DND-41 (cell line): ENCODE data around the gene IL12A.

ENCODE experiments used
- ATAC-seq: fragments of 200-7000 bp; cut with Tn5 transposase; 3 replicates; pipeline ENCODE4 v1.9.1; 2021; ENCODE audit warnings: low read depth; ENCODE audit not compliant: insufficient read depth
- DNase-seq: peaks from one replicate; pipeline ENCODE4 v3.0.0-alpha.2; 2020
- H2AFZ ChIP-seq: 2 replicates; pipeline ENCODE4 v1.6.0; 2012; ENCODE audit warnings: low read depth, low read length
- H3K27ac ChIP-seq: 2 replicates; pipeline ENCODE4 v1.5.1; 2012; ENCODE audit warnings: low read length, inconsistent platforms
- H3K27me3 ChIP-seq: fragments of 200-600 bp; sonication (generic); 2 replicates; pipeline ENCODE4 v1.6.0; 2012; ENCODE audit warnings: low read length, mild to moderate bottlenecking, inconsistent platforms; ENCODE audit not compliant: insufficient read depth, poor library complexity
- H3K36me3 ChIP-seq: 2 replicates; pipeline ENCODE4 v1.5.1; 2012; ENCODE audit warnings: low read length, inconsistent platforms; ENCODE audit not compliant: insufficient read depth
- H3K4me1 ChIP-seq: 2 replicates; pipeline ENCODE4 v1.5.1; 2012; ENCODE audit warnings: mild to moderate bottlenecking, low read length; ENCODE audit not compliant: insufficient read depth
- H3K4me2 ChIP-seq: 2 replicates; pipeline ENCODE4 v1.6.0; 2012; ENCODE audit warnings: mild to moderate bottlenecking, moderate library complexity, low read length, inconsistent platforms; ENCODE audit not compliant: insufficient read depth
- H3K4me3 ChIP-seq, 2 experiments: fragments of 200-600 bp in 1 of 2; shearing (Covaris generic) in 1 of 2; 2 replicates each; pipeline ENCODE4 v1.5.1; 2012 to 2016; ENCODE audit warnings: inconsistent platforms in 2 of 2, low read length in 2 of 2, mild to moderate bottlenecking in 2 of 2, low read depth in 1 of 2, moderate library complexity in 1 of 2
- H3K79me2 ChIP-seq: 2 replicates; pipeline ENCODE4 v1.6.0; 2012; ENCODE audit warnings: low read length, inconsistent platforms; ENCODE audit not compliant: insufficient read depth
- H3K9ac ChIP-seq: 2 replicates; pipeline ENCODE4 v1.6.0; 2012; ENCODE audit warnings: low read depth, mild to moderate bottlenecking, inconsistent platforms, low read length, moderate library complexity
- H3K9me3 ChIP-seq: 2 replicates; pipeline ENCODE4 v1.5.1; 2012; ENCODE audit warnings: low read length, moderate library complexity, mild to moderate bottlenecking, inconsistent platforms; ENCODE audit not compliant: insufficient read depth, severe bottlenecking
- H4K20me1 ChIP-seq: 2 replicates; pipeline ENCODE4 v1.6.0; 2012; ENCODE audit warnings: low read length; ENCODE audit not compliant: insufficient read depth
- EZH2 ChIP-seq: IDR thresholded peaks from 3 replicates; pipeline ENCODE4 v1.6.1; 2012; ENCODE audit warnings: borderline replicate concordance, low read depth, mild to moderate bottlenecking, moderate library complexity, low read length, inconsistent platforms; ENCODE audit not compliant: severe bottlenecking
- TF ChIP-seq, protein P1 (sequence below): IDR thresholded peaks from 2 replicates; pipeline ENCODE4 v1.5.1; 2012; ENCODE audit warnings: borderline replicate concordance, low read length, moderate library complexity, mild to moderate bottlenecking; ENCODE audit not compliant: poor library complexity, severe bottlenecking; ENCODE audit errors: extremely low read depth

Gene IL12A

DNA sequence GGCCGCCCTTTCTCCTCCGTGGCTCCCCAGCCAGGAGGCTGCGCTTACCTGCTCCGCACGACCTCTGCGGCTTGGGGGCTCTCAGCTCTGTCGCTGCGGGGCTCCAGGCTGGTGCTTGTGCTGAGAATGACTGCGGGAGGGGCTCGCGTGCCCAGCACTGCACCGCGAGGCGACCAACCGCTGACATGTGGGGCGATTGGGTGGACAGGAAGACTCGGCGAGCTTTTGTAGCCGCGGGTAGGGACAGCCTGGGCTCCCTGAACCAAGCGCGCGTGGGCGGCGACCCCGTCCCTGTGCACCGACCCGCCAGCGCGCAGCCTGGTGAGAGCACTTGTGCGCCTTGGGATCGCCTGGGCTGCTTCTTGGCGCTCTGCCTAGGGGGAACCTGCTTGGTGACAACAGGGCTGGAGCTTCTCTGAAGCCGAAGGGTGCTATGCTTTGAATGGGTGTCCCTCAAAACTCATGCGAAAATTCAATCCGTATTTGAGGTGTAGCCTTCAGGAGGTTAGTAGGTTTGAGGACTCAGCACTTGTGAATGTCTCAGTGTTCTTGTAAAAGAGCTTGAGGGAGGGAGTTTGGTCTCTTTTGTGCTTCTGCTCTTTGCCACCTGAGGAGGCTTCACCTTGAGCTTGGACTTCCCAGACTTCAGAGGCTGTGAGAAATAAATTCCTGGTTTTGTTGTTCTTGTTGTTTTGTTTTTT, 50.4 kb downstream of the IL12A start:
- no peaks in the 10 kb centered on the region for H3K27me3 ChIP-seq
- TF ChIP-seq, protein P1, sequence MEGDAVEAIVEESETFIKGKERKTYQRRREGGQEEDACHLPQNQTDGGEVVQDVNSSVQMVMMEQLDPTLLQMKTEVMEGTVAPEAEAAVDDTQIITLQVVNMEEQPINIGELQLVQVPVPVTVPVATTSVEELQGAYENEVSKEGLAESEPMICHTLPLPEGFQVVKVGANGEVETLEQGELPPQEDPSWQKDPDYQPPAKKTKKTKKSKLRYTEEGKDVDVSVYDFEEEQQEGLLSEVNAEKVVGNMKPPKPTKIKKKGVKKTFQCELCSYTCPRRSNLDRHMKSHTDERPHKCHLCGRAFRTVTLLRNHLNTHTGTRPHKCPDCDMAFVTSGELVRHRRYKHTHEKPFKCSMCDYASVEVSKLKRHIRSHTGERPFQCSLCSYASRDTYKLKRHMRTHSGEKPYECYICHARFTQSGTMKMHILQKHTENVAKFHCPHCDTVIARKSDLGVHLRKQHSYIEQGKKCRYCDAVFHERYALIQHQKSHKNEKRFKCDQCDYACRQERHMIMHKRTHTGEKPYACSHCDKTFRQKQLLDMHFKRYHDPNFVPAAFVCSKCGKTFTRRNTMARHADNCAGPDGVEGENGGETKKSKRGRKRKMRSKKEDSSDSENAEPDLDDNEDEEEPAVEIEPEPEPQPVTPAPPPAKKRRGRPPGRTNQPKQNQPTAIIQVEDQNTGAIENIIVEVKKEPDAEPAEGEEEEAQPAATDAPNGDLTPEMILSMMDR, result no peak
- no peak for TF ChIP-seq EZH2
- no peaks in the 10 kb centered on the region for H3K79me2 ChIP-seq
- ATAC-seq, result no peak
- no peaks in the 10 kb centered on the region for H4K20me1 ChIP-seq
- H3K4me1 ChIP-seq, result no peaks in the 10 kb centered on the region
- H3K9me3 ChIP-seq, result peaks cover 6% of the 10 kb centered on the region
- no peak for DNase-seq
- no peaks in the 10 kb centered on the region for H3K36me3 ChIP-seq
- H3K4me3 ChIP-seq, result no peak overlapping the region
- H3K9ac ChIP-seq, result no peak overlapping the region
- no peak overlapping the region for H3K4me2 ChIP-seq
- no peak overlapping the region for H3K27ac ChIP-seq
- H2AFZ ChIP-seq, result no peak overlapping the region

DNA sequence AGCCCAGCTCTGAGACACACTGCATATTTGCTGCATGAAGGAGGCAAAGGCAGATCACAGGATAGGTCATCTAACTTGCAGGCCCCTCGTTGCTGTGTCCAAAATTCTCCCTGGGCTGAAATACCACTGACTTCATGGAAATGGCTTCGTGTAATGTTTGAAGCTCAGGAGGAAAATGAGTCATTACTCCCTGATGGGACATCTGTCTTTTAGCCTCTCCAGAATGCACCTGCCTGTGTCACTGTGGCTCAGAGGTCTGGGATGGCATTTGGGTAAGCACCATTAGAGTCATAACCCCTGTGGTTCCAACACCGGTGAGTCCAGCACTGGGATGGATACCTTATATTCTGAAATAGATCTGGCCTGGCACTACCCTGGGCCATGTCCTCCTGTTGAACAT, 51.5 kb downstream of the IL12A start:
- no peaks in the 10 kb centered on the region for H3K36me3 ChIP-seq
- DNase-seq, result no peak
- no peaks in the 10 kb centered on the region for H3K79me2 ChIP-seq
- H3K4me3 ChIP-seq, result no peak overlapping the region
- H3K9ac ChIP-seq, result no peak overlapping the region
- TF ChIP-seq, protein P1, result no peak
- no peak for TF ChIP-seq EZH2
- H3K4me2 ChIP-seq, result no peak overlapping the region
- H3K9me3 ChIP-seq, result peaks cover 6% of the 10 kb centered on the region
- H3K27me3 ChIP-seq, result no peaks in the 10 kb centered on the region
- ATAC-seq, result no peak
- no peak overlapping the region for H2AFZ ChIP-seq
- no peak overlapping the region for H3K27ac ChIP-seq
- no peaks in the 10 kb centered on the region for H4K20me1 ChIP-seq
- H3K4me1 ChIP-seq, result no peaks in the 10 kb centered on the region

DNA sequence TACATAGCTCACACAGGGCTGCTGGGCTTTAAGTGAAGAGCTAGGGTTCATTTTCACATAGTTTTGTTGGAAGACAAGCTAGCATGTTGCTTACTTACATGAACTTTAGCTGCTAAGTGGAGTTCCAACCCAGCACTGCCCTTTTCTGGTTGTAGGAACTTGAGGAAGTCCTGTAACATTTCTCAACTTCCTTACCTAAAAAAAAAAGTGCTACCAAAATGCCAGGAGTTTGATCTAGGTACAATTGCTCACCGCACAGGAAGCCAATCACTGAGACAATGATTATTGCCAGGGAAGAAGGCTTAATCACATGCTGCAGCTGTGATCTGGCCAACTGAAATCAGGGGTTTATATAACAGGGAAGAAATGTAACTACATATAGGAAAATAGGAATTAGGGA, 52.8 kb downstream of the IL12A start:
- TF ChIP-seq EZH2, result no peak
- TF ChIP-seq, protein P1, result no peak
- Histone ChIP-seq H3K4me2 (no peak overlapping the region), H3K27me3 (no peaks in the 10 kb centered on the region), H3K36me3 (no peaks in the 10 kb centered on the region), H3K9me3 (peaks cover 6% of the 10 kb centered on the region), H3K27ac (no peak overlapping the region), H2AFZ (no peak overlapping the region), H3K4me1 (no peaks in the 10 kb centered on the region), H4K20me1 (no peaks in the 10 kb centered on the region), H3K9ac (no peak overlapping the region), H3K4me3 (no peak overlapping the region), H3K79me2 (no peaks in the 10 kb centered on the region)
- DNase-seq (no peak), ATAC-seq (no peak)
